HG03442 (cell line): ENCODE results near the gene PTEN.
"Not testable (repeated sequence)": the region's sequence is repeated elsewhere in the genome, so short reads cannot be mapped to it uniquely, and the experiment has no call there.

Experiments
- ATAC-seq: cut with Tn5 transposase; IDR thresholded peaks from one replicate; pipeline ENCODE4 v1.9.1; 2021; ENCODE audit warnings: mild to moderate bottlenecking, moderate library complexity; ENCODE audit not compliant: unreplicated experiment

PTEN gene

DNA sequence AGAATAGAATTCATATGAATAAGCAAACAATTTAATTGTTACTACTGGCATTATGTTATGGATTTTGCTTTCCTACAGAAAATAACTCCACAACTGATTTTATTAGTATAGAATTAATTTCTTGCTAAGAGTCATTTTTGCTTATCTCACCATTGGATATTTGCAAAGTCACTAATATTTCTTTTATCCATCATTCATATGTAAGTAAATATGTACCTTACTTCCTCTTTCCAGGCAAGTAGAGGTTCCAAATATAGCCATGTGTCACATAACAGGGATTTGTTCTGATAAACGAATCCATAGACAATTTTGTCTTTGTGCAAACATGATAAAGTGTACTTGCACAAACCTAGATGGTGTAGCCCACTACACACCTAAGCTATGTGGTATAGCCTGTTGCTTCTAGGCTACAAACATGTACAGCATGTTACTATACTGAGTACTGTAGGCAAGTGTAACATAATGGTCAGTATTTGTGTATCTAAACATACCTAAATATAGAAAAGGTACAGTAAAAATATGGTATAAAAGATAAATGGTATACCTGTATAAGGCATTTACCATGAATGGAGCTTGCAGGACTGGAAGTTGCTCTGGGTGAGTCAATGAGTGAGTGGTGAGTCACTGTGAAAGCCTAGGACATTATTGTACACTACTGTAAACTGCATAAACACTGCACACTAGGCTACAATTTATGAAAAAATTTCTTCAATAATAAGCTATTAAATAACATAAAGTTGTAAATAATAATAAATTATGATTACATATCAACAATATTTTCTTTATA, 18.4 kb upstream of the PTEN start:
- no peak for ATAC-seq

DNA sequence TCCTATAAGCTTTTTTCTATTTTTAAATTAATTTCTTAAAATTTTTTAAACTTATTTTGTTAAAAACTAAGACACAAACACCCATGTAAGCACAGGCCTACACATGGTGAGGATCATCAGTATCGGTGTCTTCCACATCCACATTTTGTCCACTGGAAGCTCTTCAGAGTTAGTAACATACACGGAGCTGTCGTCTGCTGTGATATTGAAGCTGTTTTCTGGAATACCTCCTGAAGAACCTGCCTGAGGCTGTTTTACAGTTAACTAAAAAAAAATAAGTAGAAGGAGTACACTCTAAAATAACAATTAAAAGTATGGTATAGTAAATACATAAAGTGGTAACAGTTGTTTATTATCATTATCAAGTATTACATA, 17.8 kb upstream of the PTEN start:
- ATAC-seq, result no peak

GRCh38 chr10:87846023-87846422, 17.4 kb upstream of the PTEN start:
- ATAC-seq, result no peak

DNA sequence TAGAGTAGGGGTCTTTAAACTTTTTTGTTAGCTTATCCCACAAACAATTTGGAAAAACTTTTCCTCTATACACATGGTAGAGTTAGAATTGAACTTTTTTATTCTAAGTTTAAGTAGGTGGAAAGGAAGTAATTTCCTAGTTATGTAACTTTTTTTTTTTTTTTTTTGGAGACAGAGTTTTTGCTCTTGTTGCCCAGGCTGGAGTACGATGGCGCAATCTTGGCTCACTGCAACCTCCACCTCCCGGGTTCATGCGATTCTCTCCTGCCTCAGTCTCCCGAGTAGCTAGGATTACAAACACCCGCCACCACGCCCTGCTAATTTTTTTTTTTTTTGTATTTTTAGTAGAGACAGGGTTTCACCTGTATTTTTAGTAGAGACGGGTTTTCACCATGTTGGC, 16.7 kb upstream of the PTEN start:
- ATAC-seq, result not testable (repeated sequence)

DNA sequence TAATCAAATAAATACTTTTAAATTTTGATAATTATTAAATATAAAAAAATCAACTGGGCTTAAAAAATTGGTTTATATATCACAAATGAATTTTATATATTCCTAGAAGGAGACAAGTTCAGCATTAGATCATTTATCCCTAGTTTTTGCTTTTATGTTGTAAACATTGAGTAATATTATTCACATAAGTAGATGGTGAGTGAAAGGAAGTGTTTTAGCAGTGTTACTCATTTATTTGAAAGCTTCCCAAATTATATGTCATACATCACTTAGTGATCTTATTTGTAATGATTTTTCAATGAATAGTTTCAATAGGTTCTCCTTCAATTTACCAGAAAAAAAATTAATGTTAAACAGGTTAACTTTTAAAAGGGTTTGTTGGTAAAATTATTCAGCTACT, 15.9 kb upstream of the PTEN start:
- ATAC-seq, result no peak

DNA sequence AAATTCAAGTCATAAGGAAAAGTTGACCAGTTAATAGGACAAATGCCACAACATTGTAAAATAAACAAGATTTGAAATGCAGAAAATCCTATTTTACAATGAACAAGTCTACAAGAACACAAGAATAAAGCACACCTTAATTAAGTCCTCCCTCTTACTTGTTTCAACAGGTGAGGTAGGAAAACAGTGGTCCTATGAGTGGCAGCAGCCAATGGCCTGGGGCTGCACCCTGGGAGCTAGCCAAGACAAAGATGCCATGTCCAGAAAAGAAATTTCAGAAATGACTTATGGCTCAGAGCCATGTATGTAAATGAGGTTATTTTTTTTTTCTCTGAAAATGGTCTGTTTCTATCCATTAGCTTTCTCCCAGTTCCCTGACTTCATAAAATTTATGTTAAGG, 14.4 kb upstream of the PTEN start:
- ATAC-seq, result no peak

DNA sequence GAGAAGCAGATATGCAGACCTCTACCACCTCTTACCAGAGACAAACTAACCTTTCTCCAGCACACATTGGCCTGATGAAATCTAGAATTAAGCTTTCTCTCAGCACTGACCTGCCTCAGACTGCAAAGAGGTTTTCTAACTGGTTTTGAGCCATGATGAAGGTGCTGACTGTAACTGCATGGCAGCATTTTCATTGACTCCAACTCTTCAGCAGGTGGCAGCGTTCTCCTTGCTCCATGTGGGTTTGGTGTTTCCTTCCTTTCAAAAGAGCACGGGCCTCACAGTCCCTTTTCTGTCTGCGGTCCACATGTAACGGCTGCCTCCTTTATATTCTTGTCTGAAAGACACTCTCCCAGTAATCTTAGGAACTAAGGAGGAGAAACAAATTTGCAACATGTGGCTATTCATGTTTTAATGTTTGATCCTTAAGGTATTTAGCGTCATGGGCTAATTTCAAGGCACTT, 12.7 kb upstream of the PTEN start:
- no peak for ATAC-seq

- ATAC-seq, result no peak
These were observed 11.3 kb upstream of the PTEN start for GRCh38 chr10:87852089-87852488.

GRCh38 chr10:87855247-87855646, 8.2 kb upstream of the PTEN start:
- not testable (repeated sequence) for ATAC-seq

- ATAC-seq, result not testable (repeated sequence)
These were observed 7.8 kb upstream of the PTEN start for GRCh38 chr10:87855665-87856064.

- ATAC-seq, result no peak
These were observed 3.1 kb upstream of the PTEN start for GRCh38 chr10:87860156-87860795.

DNA sequence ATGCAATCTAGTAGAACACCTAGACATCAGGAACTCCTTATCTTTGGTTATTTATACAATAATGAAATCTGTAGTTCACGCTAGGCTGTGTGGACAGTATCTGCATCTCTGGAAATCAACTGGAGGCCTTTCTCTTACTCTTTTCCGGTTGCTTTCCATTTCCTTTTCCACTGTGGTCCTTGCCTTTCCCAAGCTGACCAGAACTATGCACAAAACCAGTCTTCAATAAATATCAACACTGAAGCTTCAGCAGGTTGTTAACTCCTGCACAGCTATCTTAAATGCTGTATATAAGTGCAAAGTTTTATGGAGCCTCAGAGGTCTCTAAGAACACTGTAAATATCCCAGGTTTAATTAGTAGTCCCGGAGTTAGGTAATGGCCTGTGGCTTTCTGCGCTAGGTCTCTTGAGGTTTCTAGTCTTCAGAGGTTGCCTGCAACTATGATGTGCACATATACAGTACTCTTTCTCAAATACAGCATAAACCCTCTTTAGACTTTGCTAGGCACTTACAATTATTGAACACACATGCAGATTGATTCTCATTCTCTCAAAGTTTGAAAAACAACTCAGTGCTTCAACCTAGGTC, 2.5 kb upstream of the PTEN start:
- no peak for ATAC-seq

GRCh38 chr10:87861566-87861952, 1.9 kb upstream of the PTEN start:
- ATAC-seq, result peak; percentile 13

DNA sequence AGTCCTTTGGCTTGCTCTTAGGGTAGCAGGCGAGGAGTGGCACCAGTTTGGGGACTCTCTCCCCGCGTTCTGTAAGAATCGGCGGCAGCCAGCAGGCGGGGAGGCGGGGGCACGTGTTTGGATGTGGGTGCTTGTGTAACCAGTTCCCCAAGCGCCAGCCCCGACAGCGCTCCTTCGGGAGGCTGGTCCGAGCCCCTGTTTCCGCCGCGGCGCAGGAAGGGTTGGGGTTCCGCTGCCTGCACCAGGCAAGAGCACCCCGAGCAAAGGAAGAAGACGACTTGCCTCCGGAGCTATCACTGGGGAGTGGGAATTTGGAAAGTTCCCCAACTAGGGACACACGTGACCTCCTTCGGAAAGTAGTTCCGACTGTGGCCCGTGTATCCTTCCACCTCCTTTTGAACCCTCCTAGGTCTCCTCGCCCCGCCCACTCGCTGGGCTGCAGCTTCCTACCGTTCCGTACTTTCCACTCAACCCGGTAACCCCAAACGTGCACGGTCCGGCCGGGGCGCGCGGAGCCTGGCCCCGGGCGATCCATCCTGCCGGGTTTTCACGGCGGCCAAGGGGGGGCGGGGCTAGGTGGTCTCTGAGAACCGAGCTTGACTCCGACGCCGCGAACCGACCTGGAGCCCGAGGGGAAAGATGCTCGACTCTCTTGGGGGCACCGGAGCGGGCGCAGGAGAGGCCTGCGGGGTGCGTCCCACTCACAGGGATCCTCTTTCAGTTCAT, 1.3 kb upstream of the PTEN start:
- ATAC-seq, result peak; percentile 51

DNA sequence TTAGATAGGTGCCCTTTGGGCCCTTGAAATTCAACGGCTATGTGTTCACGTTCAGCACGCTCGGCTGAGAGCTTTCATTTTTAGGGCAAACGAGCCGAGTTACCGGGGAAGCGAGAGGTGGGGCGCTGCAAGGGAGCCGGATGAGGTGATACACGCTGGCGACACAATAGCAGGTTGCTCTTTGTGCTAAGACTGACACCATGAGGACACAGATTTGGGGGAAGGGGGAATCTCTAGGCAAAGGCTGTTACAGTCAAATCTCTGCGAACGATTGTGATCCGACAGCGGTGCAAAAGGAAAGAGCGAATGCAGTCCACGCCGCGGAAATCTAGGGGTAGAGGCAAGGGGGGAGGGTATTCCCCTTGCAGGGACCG, 759 bp upstream of the PTEN start:
- peak; percentile 1 for ATAC-seq

DNA sequence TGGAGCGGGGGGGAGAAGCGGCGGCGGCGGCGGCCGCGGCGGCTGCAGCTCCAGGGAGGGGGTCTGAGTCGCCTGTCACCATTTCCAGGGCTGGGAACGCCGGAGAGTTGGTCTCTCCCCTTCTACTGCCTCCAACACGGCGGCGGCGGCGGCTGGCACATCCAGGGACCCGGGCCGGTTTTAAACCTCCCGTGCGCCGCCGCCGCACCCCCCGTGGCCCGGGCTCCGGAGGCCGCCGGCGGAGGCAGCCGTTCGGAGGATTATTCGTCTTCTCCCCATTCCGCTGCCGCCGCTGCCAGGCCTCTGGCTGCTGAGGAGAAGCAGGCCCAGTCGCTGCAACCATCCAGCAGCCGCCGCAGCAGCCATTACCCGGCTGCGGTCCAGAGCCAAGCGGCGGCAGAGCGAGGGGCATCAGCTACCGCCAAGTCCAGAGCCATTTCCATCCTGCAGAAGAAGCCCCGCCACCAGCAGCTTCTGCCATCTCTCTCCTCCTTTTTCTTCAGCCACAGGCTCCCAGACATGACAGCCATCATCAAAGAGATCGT, 598 bp downstream of the PTEN start:
- ATAC-seq, result not testable (repeated sequence)

- ATAC-seq, result no peak
These were observed 1.2 kb downstream of the PTEN start for GRCh38 chr10:87864496-87865059.

GRCh38 chr10:87865241-87865881, 1.9 kb downstream of the PTEN start:
- no peak for ATAC-seq

GRCh38 chr10:87866412-87866974, 3.1 kb downstream of the PTEN start:
- ATAC-seq, result no peak

- no peak for ATAC-seq
These were observed 4.0 kb downstream of the PTEN start for GRCh38 chr10:87867453-87867852.
